ENCODE results near the gene RNF19B.
A peak's percentile ranks its signal among the peaks of the same experiment; 100 is the strongest.

The RNF19B gene

DNA sequence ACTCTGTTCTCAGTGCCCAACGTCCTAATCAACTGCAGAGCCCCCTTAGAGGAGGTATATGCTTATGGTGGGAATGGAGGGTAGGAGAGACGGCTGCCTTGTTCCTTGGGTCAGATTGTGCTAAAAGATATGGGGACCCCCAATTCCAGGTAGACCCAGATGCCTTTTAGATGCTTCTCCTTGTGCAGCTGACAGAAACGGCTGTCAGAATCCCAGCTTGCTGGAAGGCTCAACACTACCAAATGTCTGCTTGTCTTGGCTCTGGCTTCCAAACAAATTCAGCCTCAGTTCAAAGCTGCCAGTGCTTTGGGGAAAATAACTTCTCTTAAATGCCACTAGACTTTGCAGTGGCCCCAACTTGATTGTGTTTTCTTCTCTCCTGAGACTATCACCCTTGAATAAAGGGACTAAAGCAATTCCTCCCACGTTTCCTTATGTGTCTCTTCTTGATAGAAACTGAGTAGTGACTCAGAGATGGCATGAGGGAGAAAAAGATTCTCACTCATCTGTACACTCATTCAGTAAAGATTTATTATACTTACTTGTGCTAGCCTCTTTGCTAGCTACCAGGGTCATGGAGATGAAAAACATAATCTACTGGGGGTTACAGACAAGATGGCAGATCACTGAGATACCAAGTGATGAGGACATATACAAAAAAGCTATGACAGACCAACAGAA, 3.4 kb upstream of the RNF19B start:
- DNase-seq = no peak

DNA sequence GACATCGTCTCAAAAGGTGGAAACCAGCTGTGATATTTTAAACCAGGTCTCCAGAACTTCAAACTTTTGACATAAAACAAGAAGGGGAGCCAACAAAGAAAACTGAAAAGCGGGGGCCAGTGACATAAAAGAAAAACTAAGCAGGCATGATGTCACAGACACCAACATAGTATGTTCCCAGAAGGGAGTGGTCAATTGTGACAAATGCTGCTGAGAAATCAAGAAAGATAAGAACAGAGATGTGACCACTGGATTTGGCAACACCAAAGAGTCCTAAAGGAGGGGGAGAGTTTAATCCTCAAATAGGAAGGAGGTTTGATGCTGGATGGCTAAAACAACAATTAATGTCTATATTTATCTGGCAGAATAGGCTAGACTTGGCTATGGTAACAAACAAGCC, 2.3 kb upstream of the RNF19B start:
- no peak for DNase-seq

DNA sequence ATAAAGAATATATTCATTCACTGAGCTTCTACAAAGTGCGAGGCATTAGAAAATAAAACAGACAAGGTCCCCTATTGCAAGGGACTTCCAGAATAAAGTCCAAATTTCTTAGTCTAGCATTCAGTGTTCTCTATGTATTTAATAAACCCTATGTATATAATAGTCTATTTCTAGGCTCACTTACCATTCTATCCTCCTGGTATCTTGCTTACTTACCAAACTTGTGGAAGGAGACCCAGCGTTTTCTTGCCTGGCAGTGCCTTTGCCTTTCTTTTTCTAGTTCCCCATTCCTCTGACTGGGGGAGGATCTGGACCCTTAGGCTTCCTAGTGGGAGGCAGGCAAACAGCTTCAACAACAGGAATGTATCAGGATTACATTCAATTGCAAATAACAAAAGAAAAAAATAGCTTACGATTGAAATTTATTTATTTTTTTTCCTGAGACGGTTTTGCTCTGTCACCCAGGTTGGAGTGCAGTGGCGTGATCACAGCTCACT, 690 bp upstream of the RNF19B start:
- no peak for DNase-seq

DNA sequence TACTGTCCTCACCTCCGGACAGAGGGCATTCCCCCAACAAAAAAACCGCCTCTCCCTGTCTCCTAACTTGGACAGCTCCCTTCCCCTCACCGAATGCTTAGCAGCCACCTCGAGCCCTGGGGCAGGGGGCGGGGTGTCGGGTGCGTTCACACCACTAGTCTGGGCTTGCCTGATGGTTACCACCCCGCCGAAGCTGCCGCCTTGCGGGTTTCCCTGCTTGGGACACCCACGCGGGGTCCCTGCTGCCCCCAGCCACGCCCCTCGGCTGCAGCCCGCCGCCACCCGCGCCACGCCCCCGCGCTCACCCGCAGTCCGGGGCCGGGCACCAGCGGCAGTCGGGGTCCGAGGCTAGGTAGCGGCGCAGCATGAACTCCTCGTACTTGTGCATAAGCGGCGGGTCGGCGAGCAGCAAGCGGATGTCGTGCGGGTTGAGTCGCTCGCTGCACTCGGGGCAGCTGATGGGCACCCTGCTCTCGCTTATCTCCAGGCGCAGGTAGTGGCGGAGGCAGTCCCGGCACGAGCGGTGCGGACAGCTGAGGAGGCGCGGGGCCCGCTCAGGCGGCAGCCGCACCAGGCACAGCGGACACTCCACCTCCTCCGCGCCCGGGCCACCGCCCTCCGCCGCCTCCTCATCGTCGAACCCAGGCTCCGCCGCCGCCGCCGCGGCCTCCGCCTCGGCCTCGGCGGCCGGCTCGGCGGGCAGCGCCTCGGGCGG, 706 bp downstream of the RNF19B start:
- peak; percentile 41 for DNase-seq

DNA sequence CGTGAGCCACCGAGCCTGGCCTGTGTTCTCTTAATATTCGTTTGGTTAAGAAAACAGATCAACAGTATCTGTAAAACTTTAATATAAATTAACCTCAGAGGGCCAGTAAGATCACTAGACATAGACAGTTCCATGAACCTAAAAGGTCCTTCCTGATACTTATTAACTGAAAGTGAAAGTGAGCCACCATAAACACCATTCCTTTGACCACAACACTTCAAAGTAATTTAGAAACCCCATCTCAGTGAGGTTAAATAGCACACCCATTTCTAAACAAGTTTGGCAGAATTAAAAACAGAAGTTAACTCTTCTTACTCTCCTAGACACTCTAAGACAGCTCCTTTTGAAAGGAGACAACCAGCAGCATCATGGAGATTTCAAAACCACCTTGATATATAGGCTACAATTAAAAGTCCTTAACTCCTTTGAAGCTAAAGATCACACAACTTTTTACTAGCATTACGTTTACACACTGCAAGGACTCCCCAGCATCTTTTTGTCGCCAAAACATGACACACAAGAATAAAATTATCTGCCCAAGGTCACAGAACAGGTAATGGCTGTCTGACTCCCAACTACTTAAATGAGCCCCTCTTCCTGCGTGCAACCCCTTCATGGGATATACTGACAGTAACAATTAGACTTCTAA, 2.2 kb downstream of the RNF19B start:
- no peak for DNase-seq

DNA sequence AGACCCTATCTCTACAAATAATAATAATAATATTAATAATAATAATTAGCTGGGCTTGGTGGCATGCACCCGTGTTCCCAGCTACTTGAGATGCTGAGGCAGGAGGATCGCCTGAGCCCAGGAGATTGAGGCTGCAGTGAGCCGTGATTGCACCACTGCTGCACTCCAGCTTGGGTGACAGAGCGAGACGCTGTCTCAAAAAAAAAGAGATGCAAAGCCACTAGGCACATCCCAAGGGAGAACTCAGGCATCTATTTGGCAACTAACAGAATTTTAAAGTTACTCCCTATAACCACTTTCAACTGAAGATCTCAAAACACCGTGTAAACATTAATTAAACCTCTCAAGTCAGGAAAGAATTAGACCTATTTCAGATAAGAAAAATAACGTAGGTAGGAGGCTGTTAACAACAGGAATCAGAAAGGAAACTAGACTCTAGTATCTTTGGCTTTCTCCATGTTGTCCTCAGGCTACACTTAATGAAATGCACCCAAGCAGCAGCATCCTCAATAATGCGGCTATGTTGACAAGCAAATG, 3.7 kb downstream of the RNF19B start:
- DNase-seq = no peak

DNA sequence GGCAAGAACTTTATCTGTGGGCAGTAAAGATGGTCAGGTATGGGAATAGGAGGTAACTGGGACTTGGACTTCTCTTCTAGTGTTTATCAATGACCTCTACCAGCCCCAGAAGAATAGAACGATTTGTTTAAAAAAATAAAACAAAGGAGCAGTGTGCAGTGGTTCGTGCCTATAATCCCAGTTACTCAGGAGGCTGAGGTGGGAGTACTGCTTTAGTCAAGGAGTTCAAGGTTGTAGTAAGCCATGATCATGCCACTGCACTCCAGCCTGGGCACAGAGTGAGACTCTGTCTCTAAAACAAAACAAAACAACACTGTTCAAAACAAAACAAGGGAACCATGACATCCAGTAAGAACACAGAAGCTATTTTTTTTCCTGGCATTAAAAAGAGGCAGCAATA, 4.3 kb downstream of the RNF19B start:
- no peak for DNase-seq

DNA sequence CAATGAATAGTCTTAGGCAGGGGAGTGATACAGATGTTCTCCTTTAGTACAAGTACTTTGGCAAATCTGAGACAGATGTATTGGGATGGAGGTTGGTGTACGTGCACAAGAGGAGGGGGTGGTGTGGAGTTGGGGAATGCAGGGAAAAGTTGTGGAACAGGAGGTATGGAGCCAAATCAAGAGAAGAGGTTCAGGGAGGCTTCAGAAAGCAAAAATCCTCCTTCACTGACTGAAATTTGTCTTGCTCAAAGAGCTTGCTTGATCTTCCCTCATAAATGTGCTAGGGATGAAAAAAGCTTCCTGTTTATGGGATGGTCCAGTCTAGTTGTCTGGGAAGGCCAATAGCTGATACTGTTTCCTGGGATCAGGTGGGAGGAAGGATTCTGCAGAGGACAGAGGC, 5.8 kb downstream of the RNF19B start:
- no peak for DNase-seq

DNA sequence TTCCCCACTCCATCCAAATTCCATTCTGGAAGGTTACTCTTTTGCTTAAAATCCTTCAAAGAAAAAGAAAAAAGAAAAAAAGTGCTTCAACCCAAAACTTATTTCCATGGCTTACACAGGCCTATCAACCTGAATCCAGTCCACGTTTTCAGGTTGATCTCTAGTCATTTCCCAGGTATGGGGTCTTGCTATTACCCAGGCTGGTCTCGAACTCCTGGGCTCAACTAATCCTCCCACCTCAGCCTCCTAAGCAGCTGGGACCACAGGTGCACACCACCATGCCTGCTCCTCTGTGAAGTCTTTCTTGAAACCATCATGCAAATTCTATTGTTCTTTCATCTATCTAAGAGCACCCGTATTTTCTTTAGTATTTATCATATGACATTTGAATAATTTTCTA, 7.6 kb downstream of the RNF19B start:
- no peak for DNase-seq

DNA sequence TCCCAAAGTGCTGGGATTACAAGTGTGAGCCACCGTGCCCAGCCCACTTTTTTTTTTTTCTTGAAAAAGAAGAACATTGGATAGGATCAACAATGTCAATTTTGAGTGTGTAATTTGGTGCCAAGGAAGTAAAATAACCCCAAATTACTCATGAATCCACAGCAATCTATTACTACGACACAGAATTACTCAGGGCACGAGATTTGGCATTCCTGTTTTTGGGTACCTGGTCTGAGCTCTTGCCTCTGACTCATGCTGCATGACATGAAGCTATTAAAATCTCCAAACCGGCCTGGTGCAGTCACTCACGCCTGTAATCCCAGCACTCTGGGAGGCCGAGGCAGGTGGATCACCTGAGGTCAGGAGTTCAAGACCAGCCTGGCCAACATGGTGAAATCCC, 10.4 kb downstream of the RNF19B start:
- DNase-seq = no peak

DNA sequence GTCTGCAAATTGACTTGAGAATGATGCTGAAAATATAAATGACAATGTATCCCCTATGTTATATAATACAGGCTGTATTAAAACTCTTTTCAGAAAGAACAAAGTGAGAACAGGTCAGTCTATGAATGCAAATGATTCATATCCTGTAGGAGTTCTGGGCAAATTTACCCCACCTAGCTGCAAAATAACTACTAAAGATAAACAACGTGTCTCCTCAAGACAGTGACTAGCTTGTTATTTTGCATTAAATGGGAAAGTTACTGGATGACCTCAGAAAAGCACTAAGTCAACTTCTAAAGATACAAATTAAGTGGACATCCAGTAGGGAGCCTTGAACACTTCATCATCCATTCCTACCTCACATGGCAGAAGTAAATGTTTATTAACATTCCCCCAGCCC, 11.1 kb downstream of the RNF19B start:
- no peak for DNase-seq

DNA sequence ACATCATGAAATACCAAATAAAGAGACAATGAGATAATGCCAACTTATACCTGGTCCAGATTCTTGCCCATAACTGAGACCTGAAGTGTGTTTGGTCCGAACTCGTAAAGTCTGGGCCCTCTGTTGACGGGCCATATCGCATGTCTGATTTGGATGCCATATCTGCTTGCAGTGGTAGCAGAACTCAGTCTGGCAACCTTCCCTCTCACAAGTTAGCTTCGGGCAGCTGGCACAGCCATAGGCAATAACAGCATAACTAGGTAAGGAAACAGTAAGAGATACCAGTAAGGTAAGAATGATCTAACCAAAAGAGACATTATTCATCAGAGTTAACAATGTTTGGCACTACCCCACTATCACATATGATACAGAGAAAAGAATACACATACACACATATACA, 15.1 kb downstream of the RNF19B start:
- DNase-seq = no peak

DNA sequence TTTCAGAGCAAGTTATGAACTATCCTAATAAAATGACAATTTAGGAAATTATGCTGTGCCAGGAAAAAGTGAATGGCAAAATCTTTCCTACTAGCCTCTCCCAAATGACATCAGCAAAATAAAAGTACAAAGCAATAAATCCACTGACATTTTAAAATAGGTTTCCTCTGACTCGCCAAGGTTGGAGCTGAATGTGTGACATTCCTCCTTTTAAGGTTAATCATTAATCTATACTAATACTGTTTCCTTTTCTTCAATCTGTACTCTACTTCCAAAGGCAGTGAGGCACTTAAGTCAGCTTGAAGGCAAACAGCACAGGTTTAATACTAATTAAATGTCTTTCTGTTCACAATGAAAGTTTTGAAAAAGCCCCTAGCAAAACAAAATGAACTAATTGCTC, 15.7 kb downstream of the RNF19B start:
- DNase-seq = no peak

DNA sequence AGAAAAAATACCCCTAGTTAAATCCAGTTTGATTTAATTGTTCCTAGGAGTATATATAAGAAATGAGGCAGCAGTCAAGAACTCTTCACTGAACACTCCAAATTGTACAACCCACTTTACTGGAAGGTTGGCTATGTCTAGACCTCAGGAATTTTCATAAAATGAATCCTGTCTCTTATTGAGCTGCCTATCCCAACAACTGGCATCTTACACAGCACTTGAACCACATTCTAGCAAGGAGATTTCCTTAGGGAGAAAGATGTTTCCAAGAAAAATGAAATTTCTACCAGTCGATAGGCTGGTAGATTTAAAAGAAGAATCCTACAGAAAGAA, 16.3 kb downstream of the RNF19B start:
- no peak for DNase-seq

DNA sequence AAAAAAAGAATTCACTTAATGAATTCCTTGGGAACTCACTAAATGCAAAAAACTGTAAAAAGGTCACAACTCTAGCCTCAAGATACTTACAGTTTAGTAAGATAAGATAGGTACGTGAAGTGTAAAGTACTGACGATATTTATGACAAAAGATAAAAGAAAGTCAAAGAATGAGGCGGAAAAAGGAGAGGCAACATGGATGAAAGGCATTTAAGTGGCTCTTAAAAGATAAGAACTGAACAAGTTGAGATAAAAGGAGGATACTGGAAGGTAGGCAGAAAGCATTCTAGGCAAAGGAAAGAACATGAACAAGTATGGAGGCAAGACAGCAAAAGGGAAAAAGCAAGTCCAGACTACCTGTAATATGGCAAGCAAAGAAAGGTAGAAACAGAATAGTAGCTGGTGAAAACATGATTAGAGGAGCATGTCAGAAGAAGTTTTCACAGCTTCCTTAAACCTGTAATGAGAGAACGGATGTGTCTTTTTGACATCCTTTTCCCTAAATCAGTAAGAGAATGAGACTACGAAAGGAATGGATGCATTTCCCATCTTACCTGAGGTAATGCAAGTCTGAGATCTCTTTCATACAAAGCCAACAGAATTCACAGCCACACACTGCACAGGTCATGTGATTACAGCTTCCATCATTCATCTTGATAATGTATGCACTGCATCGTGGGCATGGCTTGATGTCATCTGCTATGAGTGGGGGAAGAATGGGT, 16.8 kb downstream of the RNF19B start:
- no peak for DNase-seq

DNA sequence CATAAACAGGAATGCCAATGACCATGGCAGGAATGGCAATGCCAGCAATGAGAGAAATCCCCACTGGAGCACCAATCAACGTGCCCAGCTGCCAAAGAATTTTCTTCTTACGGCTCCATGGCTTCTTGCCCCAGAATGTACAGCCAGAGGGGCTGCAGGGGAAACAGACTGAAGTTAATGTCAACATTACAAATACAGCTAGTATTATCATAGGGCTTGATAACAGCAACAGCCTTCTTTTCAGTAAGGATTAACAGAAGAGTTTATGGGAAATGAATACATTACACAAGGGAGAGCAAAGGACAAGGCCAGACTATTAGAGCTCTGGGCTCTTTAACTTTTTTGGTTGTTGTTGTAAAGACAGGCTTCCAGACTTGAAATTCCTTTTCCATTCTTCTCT, 18.2 kb downstream of the RNF19B start:
- DNase-seq = no peak

DNA sequence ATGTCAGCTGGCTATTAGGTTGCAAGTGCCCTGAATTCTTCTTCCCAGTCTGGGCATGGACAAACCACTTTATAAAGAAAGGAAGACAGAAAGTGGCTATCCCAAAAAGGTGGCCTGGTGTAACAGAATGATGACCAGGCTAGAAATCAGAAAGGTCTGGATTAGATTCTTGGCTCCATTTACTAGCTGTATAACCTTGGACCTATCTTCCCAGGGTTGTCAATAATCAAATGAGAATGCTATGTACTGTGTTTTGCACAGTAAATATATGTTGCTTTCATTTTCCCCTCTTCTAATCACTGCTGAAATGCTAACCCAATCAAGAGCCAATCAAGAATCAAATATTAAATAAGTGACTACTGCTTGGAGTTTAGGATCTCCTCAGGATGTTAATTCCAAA, 20.4 kb downstream of the RNF19B start:
- no peak for DNase-seq

DNA sequence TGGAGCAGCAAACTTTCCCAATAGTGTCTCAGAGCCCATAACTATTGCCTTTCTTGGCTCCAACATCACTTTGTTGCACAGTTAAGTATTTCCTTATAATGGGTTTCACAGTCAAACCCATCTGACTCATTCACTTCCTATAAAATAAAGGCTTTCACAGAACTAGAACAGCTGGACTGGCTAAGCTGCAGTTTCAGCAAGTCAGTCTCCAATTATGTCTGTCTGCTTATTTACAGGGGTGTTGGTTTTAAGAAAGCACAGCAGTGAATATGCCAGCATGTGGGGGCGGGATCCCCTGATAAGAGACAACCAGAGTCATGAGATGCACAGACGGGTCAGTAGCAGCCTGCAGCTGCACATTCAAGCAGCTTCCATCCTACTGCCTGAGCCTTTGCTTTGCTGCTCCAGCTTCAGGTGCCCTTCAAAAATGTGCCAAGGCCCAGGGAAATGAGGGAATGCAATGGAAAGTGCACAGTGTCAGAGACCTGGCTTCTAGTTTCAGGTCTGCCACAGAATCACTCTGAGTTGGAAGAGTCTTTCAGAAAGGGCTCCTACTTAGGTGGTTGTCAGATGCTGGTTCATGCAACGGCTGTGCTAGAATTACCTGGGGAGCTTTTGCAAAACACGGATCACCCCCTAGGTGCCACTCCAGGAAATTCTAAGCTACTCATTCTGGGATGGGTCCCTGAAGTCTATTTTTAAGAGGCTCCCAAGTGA, 24.8 kb downstream of the RNF19B start:
- no peak for DNase-seq

DNA sequence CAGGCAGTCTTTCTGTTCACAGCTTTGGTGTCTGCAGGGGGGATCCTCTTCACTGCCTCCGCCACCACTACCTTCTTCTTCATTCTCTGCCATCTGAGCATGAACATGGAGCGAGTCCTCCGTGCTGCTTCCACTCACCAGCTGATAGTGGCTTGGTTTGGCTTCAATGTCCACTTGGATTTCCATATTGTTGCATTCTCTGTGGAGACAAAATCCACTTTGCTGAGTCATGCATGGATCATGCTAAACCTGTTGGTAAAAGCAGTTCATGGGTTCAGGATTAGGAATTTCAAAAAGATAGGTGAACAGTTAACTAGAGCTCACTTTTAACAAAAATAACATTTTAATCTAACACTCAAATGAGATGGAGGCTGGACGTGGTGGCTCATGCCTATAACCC, 27.5 kb downstream of the RNF19B start:
- DNase-seq = no peak

DNA sequence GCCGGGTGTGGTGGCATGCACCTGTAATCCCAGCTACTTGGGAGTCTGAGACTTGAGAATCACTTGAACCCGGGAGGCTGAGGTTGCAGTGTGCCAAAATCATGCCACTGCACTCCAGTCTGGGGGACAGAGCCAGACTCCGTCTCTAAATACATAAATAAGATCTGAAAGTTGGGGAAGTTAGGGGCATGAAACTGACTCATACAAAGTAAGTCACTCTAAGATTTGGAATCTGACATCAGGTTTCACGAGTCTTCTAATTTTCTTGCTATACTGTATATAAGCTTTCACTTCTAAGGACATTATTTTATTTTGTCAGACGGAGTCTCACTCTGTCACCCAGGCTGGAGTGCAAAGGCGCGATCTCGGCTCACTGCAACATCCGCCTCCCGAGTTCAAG, 30.1 kb downstream of the RNF19B start:
- no peak for DNase-seq

DNA sequence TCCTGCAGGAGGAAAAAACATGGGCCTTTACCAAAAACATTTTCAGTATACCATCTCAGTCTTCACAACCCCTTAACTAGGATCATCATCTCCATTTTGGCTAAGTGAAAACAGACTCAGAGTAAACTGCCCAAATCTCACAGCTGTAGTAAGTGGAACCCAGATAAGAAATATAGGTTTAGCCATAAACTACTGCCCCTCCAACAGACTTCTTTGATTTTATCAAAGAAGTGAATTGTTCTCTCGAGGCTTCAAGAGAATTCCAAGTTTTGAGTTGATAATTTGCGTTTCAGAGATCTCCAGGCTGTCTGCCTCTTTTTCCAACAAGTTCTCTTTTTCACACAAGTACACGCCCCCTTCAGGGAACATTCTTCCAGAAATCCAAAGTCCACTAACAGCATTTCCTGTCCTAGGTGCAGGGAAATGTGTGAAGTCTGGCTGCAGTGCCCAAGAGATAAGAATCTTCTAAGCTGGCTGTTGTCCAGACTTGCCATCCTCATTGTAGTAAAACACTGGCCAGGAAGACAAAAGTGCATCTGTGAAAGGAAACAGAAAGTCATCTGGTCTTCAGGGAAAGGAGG, 30.8 kb downstream of the RNF19B start:
- no peak for DNase-seq

DNA sequence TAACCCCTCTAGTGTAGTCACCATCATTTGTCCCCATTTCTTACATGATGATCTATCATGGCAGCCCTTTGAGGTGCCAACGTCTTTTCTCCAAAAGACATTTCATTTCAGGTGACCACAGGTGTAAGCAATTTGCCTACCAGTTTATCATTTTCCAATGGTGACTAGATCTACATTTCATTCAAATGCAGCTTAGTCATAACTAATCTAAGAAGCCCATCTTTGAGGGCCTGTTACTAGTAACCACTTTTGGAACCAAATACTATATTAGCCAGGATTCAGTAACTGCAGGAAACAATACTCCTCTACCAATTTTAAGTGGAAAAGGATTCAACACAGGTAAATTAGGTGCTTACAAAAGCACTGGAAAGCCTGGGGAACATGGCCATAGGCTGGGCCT, 32.8 kb downstream of the RNF19B start:
- no peak for DNase-seq
